GM12874 (cell line): ENCODE results near the gene MPST.

ENCODE experiments used
- TF ChIP-seq, protein P1 (sequence below): IDR thresholded peaks from 2 replicates; pipeline ENCODE4 v1.5.1; 2011; ENCODE audit warnings: low read depth, mild to moderate bottlenecking, control low read depth, low read length, moderate library complexity; ENCODE audit not compliant: insufficient read depth

MPST gene

DNA sequence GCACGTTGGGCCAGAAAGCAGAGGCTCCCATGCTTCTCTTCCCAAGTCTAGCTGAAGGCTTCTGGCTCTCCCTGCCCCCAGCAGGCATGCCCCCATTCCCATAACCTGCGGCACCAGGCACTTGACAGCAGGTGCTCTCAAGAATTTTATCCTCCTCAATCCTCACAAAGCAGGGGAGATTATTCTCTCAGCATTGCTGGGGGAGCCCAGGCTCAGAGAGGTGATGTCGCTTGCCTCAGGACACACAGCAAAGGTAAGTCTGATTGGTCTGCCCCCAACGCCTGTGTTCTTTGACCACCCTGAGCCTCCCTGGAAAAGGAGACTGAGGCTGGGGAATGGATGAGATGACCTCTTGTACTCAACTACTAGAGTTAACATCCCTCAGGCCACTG is 5.1 kb upstream of the MPST start:
- TF ChIP-seq, protein P1, sequence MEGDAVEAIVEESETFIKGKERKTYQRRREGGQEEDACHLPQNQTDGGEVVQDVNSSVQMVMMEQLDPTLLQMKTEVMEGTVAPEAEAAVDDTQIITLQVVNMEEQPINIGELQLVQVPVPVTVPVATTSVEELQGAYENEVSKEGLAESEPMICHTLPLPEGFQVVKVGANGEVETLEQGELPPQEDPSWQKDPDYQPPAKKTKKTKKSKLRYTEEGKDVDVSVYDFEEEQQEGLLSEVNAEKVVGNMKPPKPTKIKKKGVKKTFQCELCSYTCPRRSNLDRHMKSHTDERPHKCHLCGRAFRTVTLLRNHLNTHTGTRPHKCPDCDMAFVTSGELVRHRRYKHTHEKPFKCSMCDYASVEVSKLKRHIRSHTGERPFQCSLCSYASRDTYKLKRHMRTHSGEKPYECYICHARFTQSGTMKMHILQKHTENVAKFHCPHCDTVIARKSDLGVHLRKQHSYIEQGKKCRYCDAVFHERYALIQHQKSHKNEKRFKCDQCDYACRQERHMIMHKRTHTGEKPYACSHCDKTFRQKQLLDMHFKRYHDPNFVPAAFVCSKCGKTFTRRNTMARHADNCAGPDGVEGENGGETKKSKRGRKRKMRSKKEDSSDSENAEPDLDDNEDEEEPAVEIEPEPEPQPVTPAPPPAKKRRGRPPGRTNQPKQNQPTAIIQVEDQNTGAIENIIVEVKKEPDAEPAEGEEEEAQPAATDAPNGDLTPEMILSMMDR: no peak

DNA sequence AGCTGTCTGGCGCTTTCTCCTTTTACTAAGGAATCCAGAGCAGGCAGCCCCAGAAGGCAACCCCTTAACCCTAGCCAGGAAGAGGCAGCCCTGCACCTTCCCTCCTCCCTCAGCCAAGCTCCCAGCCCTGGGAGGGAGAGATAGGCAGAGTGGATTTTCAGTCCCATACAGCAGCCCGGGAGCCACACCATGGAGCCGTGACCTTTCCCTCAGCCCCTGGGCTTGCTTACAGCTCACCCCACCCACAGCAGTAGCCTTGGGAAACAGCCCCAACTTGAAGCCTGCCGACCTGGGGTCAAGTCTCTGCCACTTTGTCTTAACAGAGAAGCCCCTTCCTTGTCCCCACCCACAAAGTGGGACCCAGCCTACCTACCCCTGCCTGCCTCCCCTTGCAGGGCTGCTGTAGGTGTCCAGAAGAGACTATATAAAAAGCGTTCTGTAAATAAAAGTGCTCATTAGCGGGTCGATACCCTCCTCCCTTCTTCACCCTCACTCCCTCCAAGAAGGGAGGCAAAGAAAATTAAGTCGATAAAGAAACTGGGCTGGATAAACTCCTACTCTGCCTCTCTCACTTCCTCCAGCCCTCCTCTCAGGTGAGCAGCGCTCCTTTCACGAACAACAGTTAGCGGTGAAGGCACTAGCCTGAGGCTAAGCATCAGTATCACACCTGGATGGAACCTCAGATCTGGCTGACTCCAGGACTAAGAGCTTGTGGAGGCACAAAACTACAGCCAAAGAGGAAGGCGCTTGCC is 4.5 kb upstream of the MPST start:
- TF ChIP-seq, protein P1: no peak

DNA sequence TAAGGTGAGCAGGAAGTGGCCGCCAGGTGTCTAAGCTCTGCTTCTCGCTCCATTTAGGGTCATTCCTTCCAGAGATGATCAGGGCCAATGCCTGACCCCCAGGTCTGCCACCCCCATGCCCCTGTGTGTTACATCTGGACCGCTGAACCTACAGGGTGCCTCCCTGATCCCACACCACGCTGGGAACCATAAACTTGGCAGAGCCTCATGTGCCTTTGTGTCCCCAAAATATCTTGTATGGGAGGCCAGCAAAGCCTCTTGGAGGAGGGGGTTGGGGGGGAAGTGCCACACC is 4.0 kb upstream of the MPST start:
- TF ChIP-seq, protein P1: no peak

DNA sequence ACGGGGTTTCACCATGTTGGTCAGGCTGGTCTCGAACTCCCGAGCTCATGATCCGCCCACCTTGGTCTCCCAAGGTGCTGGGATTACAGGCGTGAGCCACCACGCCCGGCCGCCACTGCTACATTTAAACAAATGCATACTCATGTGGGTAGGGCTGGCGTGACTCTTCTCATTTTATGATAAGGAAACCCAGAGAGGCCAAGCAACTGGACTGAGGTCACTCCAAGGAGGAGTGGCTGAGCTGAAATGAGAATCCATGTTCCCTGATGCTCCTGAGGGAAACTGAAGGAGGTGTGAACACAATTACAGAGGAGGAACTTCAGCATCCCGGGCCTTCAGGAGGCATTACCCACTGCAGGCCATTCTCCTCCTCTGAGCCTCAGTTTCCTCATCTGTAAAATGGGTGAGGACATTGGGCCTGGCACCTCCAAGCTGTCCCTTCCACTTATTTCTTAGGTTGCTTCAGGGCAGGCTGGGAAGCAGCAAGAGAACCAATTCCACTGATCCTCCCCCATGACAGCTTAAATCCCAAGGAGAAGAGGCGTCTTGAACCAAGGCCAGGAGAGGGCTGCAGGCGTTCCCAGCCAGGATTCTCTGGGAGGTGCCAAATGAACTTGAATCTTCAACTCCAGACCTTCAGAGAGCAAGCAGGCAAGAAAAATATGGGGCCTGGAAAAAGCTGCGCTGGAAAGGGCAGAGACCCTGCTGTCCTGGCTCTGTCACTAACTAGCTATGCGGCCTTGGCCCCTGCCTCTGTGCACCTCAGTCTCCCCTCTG is 3.2 kb upstream of the MPST start:
- TF ChIP-seq, protein P1: no peak

DNA sequence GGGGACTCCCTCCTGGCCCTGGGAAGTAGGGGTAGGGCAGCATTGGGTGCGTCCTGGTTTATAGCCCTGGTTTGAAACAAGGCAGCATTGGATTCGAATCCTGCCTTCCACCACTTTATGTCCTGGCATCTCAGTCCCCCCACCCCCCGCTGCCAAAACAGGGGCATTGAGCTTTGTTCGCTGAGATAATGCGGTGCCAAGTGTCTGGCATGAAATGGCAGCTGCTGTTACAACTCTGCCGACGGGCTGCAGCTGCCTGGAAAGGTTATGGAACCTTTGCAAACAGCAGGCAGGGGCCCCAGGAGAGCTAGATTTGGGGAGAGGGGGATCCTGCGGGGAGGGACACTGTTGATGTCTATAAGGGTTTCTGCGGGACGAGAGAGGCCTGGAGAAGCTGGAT is 2.2 kb upstream of the MPST start:
- TF ChIP-seq, protein P1: no peak

DNA sequence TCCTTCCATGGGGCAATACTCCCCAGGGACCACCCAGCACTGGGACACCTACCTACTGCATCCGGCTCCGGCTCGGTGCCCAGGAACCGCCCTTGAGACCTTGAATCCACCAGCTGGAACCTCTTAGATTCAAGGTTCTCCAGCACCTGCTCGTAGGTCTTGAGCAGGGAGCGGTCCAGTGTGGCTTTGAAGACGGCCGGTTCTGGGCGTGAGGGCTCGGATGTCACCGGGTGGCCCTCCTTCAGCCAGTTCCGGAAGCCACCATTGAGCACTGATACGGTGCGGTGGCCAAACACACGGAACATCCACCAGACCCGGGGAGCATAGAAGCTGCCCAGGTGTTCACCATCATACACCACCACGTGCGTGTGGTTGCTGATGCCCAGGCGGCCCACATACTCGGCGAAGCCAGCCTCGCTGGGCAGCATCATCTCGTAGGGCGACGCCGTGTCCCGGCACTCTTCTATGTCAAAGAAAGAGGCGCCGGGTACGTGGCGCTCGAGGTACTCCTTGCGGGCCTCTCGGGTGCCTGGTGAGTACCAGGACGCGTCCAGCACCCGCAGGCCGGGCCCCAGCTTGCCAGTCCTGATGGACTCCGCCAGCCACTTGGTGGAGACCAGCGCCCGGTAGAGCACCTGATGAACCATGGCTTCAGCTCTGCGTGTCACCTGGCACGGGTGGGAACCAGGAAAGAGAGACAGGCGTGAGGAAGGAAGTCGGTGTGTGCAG is 1.3 kb upstream of the MPST start:
- TF ChIP-seq, protein P1: no peak

DNA sequence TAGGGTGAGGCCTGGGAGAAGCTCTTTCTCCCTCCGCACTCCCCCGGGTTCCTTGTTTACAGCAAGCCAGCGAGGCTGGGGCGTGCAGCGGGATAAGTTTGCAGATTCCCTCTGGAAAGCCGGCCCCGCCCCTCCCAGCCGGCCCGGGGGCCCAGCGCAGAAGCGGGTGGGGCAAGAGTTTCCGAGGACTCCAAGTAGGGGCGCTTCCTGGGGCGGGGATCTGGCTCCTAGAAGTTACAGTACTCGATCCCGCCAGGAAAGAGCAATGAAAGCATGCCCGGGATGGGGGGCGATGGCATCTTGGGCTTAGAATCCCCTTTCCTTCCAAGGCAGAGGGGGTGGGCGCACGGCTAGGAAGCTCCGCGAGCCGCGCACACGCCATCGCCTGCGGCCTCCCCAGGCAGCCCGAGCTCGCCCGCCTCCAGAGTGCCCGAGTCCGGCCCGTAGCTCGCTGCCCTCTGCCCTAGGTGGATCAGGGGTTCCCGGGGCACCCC is 680 bp upstream of the MPST start:
- TF ChIP-seq, protein P1: no peak
